Omental fat pad (tissue), 4 donors: ENCODE data around the gene ASIC3. TPM values are rescaled to one million over a fixed set of nuclear protein-coding genes. Genes with fewer than 3 reads are reported as not detected.

Source experiments
- ATAC-seq: fragments of 150-250 bp; one replicate; pipeline ENCODE4 v1.9.1; 2016; ENCODE audit warnings: mild to moderate bottlenecking, moderate library complexity; ENCODE audit not compliant: low FRiP score
- DNase-seq: peaks from one replicate; pipeline ENCODE4 v3.0.0-alpha.2; 2019; ENCODE audit warnings: low spot score
- total RNA-seq, 4 donors: library from RNA; depleted of rRNA; stranded (reverse); fragments of >200 nt; gene quantifications; one replicate each; pipeline ENCODE4 v1.1.0, GENCODE V29; 2016
- TF ChIP-seq, protein P1 (sequence below), 3 donors: fragments of 450-650 bp; IDR thresholded peaks; one replicate each; pipeline ENCODE4 v1.5.1; 2016 to 2017; ENCODE audit warnings: antibody characterized with exemption in 3 of 3, mild to moderate bottlenecking in 3 of 3, moderate library complexity in 2 of 3

Gene ASIC3
- total RNA-seq = 1 to 10 TPM; 1.6 to 3.2 (median 2.3) TPM

DNA sequence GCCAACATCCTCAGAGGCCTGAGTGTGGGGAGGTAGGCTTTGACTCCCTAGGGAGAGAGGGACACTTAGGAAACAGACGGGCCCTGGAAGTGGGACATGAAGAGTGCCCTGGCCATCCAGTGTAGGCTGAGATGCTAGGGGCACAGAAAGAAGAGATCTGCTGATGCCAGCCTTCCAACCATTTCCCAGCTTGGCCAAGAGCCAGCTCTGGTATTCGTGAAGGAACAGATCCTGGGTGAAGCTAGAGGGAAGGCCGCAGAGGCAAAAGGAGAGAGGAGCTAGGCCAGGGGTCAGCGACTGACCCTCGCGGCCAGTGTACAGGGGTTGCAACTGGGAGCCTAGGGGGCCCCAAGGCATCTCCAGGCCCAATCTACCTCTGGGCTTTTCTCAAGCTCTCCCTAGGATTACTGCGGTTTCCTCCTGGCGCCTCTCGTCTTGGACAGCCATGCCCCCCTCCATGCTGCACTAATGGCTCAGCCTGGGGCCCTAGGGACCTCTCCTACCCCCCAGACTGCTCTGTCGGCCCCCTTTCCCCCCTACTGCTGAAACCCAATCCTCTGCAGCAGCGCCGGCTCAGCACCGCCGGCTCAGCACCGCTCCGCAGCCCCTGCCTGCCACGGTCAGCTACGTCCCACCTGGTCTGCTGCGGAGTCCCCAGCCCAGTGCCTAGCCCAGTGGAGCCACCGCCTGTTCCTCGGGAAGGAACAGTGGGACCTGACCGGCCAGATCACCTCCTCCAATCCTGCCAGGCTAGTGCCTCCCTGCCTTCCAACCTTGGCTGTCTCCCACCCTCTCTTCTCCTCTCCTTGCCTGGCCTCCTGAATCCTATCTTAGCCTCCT lies at the start of gene ASIC3:
Gene ASIC3 (plus strand): TSS at position 556 of the 840 bp plus-strand sequence. CDS start 355 bp downstream, outside the sequence.
- ATAC-seq (no peak), DNase-seq (no peak)
- TF ChIP-seq, protein P1, sequence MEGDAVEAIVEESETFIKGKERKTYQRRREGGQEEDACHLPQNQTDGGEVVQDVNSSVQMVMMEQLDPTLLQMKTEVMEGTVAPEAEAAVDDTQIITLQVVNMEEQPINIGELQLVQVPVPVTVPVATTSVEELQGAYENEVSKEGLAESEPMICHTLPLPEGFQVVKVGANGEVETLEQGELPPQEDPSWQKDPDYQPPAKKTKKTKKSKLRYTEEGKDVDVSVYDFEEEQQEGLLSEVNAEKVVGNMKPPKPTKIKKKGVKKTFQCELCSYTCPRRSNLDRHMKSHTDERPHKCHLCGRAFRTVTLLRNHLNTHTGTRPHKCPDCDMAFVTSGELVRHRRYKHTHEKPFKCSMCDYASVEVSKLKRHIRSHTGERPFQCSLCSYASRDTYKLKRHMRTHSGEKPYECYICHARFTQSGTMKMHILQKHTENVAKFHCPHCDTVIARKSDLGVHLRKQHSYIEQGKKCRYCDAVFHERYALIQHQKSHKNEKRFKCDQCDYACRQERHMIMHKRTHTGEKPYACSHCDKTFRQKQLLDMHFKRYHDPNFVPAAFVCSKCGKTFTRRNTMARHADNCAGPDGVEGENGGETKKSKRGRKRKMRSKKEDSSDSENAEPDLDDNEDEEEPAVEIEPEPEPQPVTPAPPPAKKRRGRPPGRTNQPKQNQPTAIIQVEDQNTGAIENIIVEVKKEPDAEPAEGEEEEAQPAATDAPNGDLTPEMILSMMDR (IDR thresholded peaks at IDR 0.05) = no peak

DNA sequence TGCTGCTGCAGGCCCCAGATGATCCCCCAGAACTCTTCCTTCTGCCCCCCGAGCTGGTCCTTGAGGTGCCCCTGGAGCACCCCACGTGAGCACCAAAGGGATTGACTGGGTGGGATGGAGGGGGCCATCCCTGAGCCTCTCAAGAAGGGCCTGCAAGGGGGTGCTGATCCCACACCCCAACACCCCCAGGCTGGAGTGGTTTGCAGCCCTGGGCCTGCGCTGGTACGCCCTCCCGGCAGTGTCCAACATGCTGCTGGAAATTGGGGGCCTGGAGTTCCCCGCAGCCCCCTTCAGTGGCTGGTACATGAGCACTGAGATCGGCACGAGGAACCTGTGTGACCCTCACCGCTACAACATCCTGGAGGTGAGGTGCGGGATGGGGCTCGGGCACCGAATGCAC lies 49.3 kb upstream of the ASIC3 start:
- ATAC-seq = no peak
- TF ChIP-seq, protein P1 (IDR thresholded peaks at IDR 0.05) = no peak
- DNase-seq = no peak

GRCh38 chr7:150999497-151000230 lies 48.7 kb upstream of the ASIC3 start:
- no peak for ATAC-seq
- no peak for DNase-seq
- TF ChIP-seq, protein P1 (IDR thresholded peaks at IDR 0.05) = no peak

GRCh38 chr7:151000897-151001495 lies 47.3 kb upstream of the ASIC3 start:
- ATAC-seq (no peak), DNase-seq (no peak)
- TF ChIP-seq, protein P1 (IDR thresholded peaks at IDR 0.05) = no peak

DNA sequence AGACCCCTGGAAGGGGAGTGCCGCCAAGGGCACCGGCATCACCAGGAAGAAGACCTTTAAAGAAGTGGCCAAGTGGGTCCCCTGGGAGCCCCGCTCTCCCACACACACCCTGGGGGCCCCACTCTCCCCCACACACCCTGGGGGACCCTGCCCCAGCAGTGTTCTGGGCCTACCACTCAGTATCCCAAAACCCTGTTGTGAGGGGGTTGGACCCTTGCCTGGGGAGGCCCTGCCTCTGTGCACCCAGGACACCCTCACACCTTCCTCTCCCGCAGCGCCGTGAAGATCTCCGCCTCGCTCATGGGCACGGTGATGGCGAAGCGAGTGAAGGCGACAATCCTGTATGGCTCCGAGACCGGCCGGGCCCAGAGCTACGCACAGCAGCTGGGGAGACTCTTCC lies 46.8 kb upstream of the ASIC3 start:
- DNase-seq = no peak
- TF ChIP-seq, protein P1 (IDR thresholded peaks at IDR 0.05) = no peak
- no peak for ATAC-seq

GRCh38 chr7:151003572-151003971 lies 44.8 kb upstream of the ASIC3 start:
- no peak for DNase-seq
- TF ChIP-seq, protein P1 (IDR thresholded peaks at IDR 0.05) = no peak
- no peak for ATAC-seq
